AG09319 (cell line): ENCODE data around the gene SH2D6.

Source experiments
- DNase-seq: peaks from one replicate; pipeline ENCODE4 v3.0.0-alpha.2; 2010; ENCODE audit warnings: low read depth; ENCODE audit errors: extremely low read depth
- CTCF ChIP-seq: IDR thresholded peaks from 2 replicates; pipeline ENCODE4 v1.5.1; 2011; ENCODE audit warnings: low read depth, mild to moderate bottlenecking, inconsistent platforms, low read length, moderate library complexity

The SH2D6 gene

DNA sequence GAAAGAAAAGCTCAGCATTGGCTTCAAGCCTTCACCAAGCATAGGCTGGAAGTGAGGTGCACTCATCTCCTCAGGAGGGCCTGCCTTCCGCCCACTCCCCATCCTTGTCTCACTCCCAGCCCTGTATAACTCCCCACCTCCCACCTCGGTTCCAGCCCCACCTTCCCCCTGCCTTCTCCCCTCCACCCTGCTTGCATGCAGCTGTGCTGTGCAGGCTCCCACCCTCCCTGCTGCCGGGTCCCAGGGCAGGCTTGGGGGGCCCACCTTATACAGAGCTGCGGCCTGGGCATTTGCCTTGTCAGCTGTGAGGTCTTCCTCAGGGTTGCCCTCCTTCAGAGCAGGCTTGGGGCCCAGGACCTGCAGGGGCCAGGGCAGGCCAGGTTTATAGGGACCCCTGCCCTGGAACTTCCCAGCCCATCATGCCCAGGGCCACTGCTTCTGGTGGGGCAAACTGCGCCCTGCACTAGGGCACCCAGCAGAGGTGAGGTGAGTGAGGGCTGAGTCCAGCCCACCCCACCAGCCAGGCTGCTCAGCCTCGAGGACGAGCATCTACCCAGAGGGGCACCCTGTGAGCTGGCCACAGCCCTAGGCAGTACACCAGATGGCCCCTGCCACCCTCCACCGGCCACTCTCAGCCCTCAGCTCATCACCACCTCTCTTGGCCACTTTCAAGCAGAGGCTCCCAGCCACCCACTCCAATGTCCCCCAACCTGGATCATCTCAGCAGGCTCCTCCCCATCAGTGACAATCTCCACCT is 19.9 kb upstream of the SH2D6 start:
- no peak for DNase-seq
- no peak for TF ChIP-seq CTCF

GRCh38 chr2:85399183-85399455 is 19.4 kb upstream of the SH2D6 start:
- DNase-seq = no peak

GRCh38 chr2:85400023-85400422 is 18.5 kb upstream of the SH2D6 start:
- no peak for DNase-seq
- no peak for TF ChIP-seq CTCF

More at GRCh38 chr2:85399183-85399455, 19.4 kb upstream of the SH2D6 start:
- no peak for TF ChIP-seq CTCF

DNA sequence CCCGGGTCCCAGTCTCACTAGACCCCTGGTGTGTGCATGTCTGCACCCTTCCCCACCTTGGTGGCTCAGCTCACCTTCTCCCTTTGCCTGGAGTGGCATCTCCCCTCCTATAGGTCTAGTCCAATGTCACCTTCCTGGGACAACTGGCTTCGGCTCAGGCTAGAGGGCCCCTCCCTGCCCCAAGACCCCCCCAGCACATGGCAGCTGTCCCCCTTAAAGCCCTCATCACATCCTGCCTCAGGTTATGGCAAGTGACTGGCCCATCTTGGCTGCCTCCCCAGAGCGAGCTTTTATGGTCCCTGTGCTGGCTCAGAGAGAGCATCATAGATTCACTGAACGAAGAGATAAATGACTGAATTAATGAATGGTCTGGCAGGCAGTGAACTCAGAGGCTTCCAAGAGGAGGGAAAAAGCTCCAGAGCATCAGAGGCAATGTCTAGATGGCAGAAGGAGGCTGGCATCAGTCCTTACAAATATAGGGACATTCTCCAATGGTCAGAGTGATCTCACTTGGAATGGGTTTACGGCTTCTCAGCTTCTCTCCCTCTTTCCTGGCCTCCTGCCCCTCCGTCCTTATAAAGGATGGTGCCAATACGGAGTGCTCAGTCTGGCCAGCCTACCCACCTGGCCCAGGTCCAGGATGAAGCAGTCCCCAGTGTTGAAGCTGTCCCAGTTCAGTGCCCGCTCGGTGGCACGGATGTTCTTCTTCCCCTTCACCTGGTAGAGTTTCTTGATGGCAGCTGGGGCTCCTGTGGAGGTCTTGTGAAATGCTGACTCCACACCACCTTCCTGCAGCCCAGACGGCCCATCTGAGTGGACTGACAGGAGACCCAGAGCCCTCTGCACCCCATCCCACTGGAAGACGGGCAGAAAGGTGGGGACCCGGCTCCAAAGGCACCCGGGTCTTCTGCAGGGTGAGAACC is 17.7 kb upstream of the SH2D6 start:
- no peak for DNase-seq
- TF ChIP-seq CTCF = no peak

DNA sequence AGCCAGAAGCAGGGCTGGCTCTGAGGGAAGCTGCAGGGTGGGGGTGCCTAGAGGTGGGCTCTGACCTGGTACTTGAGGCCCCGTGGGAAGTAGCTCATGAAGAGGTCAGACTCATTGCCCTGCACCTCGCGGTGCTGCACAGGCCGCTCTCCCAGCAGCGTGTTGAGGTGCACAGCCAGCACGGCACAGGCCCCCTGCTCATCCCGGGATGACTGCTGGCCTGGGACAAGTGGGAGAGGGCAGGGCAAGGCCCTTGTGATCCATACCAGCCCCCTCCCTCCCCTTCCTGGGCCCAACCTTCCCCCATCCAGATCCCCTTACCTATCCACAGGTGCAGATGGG is 17.1 kb upstream of the SH2D6 start:
- DNase-seq = no peak
- TF ChIP-seq CTCF = no peak

DNA sequence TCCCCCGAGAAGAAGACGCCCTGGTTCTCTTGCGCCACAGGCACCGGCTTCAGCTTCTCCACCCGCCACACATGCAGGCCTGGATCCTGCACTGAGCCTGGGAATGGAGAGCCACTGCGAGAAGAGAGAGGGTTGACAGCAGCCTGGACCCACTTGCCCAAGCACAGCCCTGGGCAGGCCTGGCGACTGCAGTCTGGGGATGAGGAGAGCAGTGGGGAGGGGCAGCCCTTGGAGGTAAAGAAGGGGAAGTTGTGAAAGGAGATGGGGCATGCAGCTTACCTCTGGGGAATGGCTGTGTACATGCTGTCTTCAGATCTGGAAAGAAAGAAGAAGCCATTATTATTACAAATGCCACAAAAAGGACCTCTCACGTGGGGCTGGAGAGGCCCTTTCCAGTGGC is 16.7 kb upstream of the SH2D6 start:
- no peak for TF ChIP-seq CTCF
- DNase-seq = no peak
